C4-2B (cell line): ENCODE measurements around the gene RNPEPL1.

Experiments
- H3K27ac ChIP-seq: fragments of 450-650 bp; 2 replicates; pipeline ENCODE4 v1.5.1; 2017
- ZFX ChIP-seq: fragments of 450-650 bp; IDR thresholded peaks from 2 replicates; pipeline ENCODE4 v1.6.1; 2017
- TF ChIP-seq, protein P1 (sequence below): fragments of 450-650 bp; conservative IDR thresholded peaks from 2 replicates; pipeline ENCODE4 v1.5.1; 2017; ENCODE audit warnings: mild to moderate bottlenecking

The RNPEPL1 gene

DNA sequence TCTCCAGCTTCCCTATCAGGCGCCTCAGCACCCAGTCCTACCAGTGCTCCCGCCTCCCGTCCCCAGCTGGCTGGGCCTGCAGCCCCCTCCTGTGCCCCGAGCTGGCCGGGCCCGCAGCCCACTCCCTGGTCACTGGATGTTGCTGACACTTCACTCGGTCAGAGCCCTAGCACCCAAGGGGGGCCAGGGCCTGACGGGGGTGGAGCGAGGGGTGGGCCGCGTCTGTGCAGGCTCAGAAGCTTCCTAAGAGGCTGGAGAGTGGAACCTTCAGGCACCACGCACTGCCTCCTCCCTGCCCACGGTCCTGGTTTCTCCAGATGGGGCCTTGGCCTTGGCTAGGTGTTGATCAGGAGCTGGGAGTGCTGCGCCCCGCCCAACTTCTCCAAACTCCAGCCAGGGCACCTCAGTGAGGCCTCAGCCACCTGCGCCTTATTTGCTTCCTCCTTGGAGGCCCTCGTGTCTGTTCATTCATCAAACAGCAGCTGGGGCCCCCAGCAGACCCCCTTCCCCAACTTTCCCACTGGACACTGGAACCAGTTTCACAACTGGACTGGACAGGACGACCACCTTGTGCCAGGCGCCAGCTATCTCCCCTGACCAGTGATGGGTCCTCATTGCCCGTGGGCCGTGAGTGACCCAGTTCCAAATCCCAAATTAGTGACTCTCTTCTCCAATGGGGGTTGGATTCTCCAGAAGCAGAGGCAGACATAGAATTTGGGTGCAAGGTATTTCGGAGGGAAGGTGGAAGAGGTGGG lies 35.0 kb downstream of the RNPEPL1 start:
- TF ChIP-seq ZFX = no peak
- TF ChIP-seq, protein P1, sequence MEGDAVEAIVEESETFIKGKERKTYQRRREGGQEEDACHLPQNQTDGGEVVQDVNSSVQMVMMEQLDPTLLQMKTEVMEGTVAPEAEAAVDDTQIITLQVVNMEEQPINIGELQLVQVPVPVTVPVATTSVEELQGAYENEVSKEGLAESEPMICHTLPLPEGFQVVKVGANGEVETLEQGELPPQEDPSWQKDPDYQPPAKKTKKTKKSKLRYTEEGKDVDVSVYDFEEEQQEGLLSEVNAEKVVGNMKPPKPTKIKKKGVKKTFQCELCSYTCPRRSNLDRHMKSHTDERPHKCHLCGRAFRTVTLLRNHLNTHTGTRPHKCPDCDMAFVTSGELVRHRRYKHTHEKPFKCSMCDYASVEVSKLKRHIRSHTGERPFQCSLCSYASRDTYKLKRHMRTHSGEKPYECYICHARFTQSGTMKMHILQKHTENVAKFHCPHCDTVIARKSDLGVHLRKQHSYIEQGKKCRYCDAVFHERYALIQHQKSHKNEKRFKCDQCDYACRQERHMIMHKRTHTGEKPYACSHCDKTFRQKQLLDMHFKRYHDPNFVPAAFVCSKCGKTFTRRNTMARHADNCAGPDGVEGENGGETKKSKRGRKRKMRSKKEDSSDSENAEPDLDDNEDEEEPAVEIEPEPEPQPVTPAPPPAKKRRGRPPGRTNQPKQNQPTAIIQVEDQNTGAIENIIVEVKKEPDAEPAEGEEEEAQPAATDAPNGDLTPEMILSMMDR = no peak
- no peak overlapping the region for H3K27ac ChIP-seq

DNA sequence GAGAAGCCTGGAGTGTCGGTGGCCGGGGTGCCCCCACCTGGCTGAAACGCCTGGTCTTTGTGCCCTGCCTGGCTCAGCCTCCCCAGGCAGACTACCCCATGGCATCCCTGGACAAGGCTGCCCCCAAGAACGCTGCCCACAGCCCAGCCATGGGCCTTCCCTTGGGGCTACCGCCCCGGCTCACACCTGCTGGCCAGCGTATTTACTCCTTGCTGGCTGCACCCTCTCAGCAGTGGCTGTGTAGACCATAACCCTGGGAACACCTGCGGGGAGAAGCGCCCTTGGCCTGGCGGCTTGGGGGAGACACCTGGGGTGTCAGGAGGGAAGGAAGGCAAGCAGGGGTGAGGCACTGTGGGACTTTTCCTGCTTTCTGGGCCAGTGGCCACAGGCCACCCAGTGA lies 35.6 kb downstream of the RNPEPL1 start:
- TF ChIP-seq, protein P1 = no peak
- TF ChIP-seq ZFX = no peak
- H3K27ac ChIP-seq = no peak overlapping the region

DNA sequence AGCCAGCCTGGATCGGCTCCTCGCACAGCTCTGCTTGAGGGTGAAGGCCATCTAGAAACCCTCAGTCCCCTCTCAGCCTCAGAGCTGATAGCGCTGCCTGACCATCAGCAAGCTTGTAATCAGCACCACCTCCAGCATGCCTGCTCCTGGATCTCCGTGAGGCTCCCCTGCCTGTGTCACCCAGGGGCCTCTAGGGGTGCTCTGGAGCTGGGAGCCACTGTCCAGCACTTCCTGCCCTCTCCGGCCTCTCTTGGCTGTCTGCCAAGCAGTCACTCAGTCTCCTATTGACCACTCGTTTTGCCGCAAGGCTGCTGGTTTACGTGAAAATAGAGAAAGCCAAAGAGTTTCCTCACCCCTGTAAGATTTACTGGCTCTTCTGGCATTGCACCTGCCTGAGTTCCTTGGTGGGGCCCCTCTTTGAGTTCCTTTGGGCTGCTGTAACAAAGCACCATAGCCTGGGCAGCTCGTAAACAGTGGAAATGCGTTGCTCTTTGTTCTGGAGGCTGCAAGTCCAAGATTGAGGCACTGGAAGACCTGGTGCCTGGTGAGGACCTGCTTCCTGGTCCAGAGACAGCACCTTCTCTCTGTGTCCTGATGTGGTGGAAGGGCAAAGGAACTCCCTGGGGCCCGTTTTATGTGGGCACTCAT lies 36.1 kb downstream of the RNPEPL1 start:
- no peak for TF ChIP-seq ZFX
- TF ChIP-seq, protein P1 = peak; percentile 67
- H3K27ac ChIP-seq = no peak overlapping the region

DNA sequence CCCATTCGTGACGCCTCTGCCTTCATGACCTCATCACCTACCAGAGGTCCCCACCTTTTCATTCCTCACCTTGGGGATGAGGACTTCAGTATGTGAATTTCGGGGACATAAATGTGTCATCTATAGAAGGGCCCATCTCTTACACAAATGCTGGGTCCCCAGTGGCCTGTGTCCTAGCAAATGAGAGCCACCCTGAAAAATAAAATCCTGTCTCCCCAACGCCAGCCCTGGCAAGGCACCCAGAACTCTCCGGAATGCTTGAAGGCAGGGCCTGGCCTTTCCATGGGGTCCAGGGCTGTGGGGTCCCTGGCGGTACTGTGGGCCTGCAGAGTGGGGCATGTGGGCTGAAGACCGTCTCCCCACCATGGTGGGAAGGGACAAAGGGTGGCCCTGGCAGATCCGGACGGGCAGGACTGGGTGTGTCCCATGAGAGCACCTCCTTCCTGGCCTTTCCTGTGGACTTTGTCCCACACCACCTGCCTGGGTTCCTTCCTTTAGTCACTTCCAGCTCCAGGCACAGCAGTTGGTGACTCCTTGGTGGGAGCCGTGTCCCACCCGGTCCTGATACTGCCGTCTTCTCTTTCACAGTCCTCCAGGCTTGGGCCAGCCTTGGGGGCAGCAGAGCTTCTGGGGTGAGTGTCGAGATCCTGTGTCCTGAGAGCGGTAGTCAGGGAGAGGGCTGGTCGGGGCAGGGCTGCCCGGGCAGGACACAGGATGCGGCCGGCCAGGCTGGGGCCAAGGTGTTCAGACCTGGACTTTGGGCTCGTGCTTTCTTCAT lies 36.8 kb downstream of the RNPEPL1 start:
- no peak overlapping the region for H3K27ac ChIP-seq
- TF ChIP-seq, protein P1 = no peak
- TF ChIP-seq ZFX = no peak

DNA sequence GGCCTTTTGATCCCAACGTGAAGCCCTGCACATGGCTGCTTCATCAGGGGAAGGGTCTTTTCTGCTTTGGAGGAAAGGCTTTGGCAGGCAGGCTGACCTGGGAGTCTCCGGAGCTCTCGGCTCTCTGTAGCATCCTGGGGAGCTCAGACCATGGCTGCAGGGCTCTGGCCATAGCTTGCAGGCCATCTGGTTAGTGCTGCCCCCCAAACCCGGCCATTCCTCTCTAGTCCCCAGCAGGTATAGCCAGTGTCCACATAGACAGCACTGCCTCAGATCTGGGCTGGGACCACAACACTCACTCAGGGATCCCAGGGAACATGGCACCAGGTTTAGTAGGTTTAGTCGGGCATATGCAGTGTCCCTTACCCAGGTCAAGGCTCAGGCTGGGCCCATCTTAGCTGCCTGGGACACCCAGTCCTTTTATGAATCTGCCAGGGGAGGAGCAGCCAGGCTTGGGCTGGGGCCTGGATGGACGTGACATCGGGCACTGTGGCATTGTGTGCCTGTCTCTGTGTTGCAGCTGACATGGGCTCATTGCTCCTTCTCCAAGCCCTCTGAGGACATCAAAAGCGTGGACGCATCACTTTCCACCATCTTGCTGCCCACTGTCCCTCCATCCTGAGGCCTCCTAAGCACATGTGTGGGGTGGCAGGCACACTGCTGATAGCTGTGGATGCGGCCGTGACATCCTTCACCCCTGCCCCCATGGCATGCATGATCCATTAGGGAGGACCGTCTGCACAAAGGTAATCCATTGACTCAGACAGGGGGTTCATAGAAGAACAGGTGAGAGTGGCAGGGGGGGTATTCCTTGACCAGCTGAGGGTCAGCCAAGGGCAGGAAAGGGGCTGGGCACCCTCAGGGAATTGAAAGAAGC lies 37.8 kb downstream of the RNPEPL1 start:
- TF ChIP-seq, protein P1 = no peak
- TF ChIP-seq ZFX = no peak
- H3K27ac ChIP-seq = no peak overlapping the region

DNA sequence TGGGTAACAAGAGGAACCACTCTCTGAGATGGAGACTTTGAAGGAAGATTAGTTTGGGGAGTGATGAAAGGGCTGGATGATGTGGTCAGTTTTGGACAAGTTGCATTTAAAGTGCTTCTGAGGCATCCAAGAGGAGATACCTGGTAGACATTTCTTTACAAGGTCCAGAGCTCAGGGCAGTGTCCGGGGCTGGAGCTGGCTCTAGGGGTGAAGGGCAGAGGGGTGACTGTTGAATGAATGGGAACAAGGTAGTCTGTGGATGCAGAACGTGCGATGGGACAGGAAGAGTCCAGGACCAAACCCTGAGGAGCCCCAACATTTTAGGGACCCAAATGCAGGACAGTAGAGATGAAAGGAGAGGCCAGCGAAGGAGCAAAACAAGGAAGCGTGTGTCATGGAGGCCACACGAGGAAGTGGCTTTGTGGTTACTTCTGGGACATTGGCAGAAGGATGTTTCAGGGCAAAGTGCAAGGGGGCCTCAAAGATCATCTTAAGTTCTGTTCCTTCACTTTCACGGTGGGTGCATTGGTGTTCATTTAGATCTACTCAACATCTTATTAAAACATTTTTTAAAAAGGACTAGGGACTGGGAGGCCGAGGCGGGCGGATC lies 43.4 kb downstream of the RNPEPL1 start:
- TF ChIP-seq, protein P1 = no peak
- no peak for TF ChIP-seq ZFX
- H3K27ac ChIP-seq = no peak overlapping the region
